Small intestine (tissue), 7 donors: ENCODE data around the gene ARSA. TPM values are rescaled to one million over a fixed set of nuclear protein-coding genes. Genes with fewer than 3 reads are reported as not detected.

ENCODE experiments used
- DNase-seq, 2 donors: peaks; one replicate each; pipeline versions ENCODE4 v3.0.0 to v3.0.0-alpha.2; 2013
- FAIRE-seq: peaks from 2 replicates; lab custom pipeline; 2012; peaks lifted over from hg19 to GRCh38; lab: Jason Lieb, UNC
- H3K27ac ChIP-seq, 3 donors: one replicate each; pipeline ENCODE4 v1.5.1; 2013; ENCODE audit warnings: low read length in 2 of 3, mild to moderate bottlenecking in 2 of 3, control low read depth in 1 of 3, inconsistent platforms in 1 of 3, low read depth in 1 of 3, moderate library complexity in 1 of 3
- H3K27me3 ChIP-seq, 3 donors: one replicate each; pipeline ENCODE4 v1.6.1; 2013; ENCODE audit warnings: low read length in 3 of 3, inconsistent platforms in 1 of 3; ENCODE audit not compliant: control insufficient read depth in 3 of 3, insufficient read depth in 3 of 3
- H3K36me3 ChIP-seq, 3 donors: one replicate each; pipeline ENCODE4 v1.6.1; 2013; ENCODE audit warnings: low read length in 3 of 3, inconsistent platforms in 1 of 3, low read depth in 1 of 3, mild to moderate bottlenecking in 1 of 3, moderate library complexity in 1 of 3; ENCODE audit not compliant: control insufficient read depth in 3 of 3, insufficient read depth in 2 of 3
- H3K4me1 ChIP-seq, 3 donors: one replicate each; pipeline ENCODE4 v1.6.1; 2013; ENCODE audit warnings: low read length in 2 of 3, inconsistent platforms in 1 of 3, low read depth in 1 of 3, mild to moderate bottlenecking in 1 of 3, moderate library complexity in 1 of 3; ENCODE audit not compliant: control insufficient read depth in 3 of 3, insufficient read depth in 2 of 3
- H3K4me3 ChIP-seq, 3 donors: one replicate each; pipeline ENCODE4 v1.5.1; 2013; ENCODE audit warnings: low read length in 3 of 3, control low read depth in 1 of 3, inconsistent platforms in 1 of 3, low read depth in 1 of 3, mild to moderate bottlenecking in 1 of 3, moderate library complexity in 1 of 3
- H3K9me3 ChIP-seq, 2 donors: one replicate each; pipeline ENCODE4 v1.6.1; 2013; ENCODE audit warnings: low read depth in 1 of 2, low read length in 1 of 2; ENCODE audit not compliant: control insufficient read depth in 2 of 2, insufficient read depth in 1 of 2
- WGBS, 3 donors: extraction: QIAGEN DNeasy Blood & Tissue Kit; methylation state at CpG; one replicate each; pipeline ENCODE4 v1.1.7; 2013; 5-methylcytosine and 5-hydroxymethylcytosine counted together
- polyA plus RNA-seq, 4 donors: library from polyadenylated mRNA; stranded (reverse) in 3 of 4; unstranded in 1 of 4; fragments of 200-250 nt in 3 of 4; fragments of 120-200 nt in 1 of 4; gene quantifications; one replicate each; pipeline versions ENCODE4 v1.2.1 to v1.2.3, GENCODE V29; 2013
- donor health status: healthy with polysubstance abuse.
- donor health status: control.
- donor health status: control.
- donor health status: Bipolar disorder and iron deficiency.
- donor health status: healthy.

ARSA gene
- polyA plus RNA-seq, 4 donors = 28.2 to 85.9 (median 71.3) TPM

- H3K4me1 ChIP-seq = peaks cover 0 to under 1% (median 0%) of the 10 kb centered on the region in 3 donors
Observed at GRCh38 chr22:50606946-50607658, 20.9 kb downstream of the ARSA start.

GRCh38 chr22:50606165-50606945 lies 21.6 kb downstream of the ARSA start:
- Histone ChIP-seq H3K27me3 (peaks cover 12 to 66% (median 25%) of the 10 kb centered on the region in 3 donors), H3K27ac (no peak overlapping the region), H3K9me3 (no peaks in the 10 kb centered on the region), H3K4me1 (no peaks in the 10 kb centered on the region), H3K36me3 (no peaks in the 10 kb centered on the region), H3K4me3 (no peak overlapping the region)
- FAIRE-seq = no peak
- 65 to 75% (median 68%) methylated on average over 14 to 19 of the region's 19 CpGs for WGBS, 3 donors
- no peak for DNase-seq

More at GRCh38 chr22:50606946-50607658, 20.9 kb downstream of the ARSA start:
- Histone ChIP-seq H3K36me3 (no peaks in the 10 kb centered on the region), H3K27me3 (peaks cover 12 to 58% (median 25%) of the 10 kb centered on the region in 3 donors), H3K27ac (no peak overlapping the region), H3K9me3 (no peaks in the 10 kb centered on the region), H3K4me3 (no peak overlapping the region)
- 73 to 85% (median 77%) methylated on average over 16 to 18 of the region's 18 CpGs for WGBS, 3 donors
- no peak for DNase-seq
- FAIRE-seq = no peak

GRCh38 chr22:50605613-50606074 lies 22.3 kb downstream of the ARSA start:
- H3K4me3 ChIP-seq = no peak overlapping the region
- H3K27me3 ChIP-seq = peaks cover 16 to 71% (median 25%) of the 10 kb centered on the region in 3 donors
- H3K27ac ChIP-seq = no peak overlapping the region
- H3K4me1 ChIP-seq = no peaks in the 10 kb centered on the region
- FAIRE-seq (no peak), DNase-seq (no peak)
- H3K36me3 ChIP-seq = no peaks in the 10 kb centered on the region
- 81 to 85% (median 84%) methylated on average over 20 of the region's 20 CpGs for WGBS, 3 donors
- no peaks in the 10 kb centered on the region for H3K9me3 ChIP-seq

GRCh38 chr22:50605002-50605612 lies 22.8 kb downstream of the ARSA start:
- Histone ChIP-seq H3K4me3 (no peak overlapping the region), H3K27me3 (peaks cover 16 to 71% (median 25%) of the 10 kb centered on the region in 3 donors), H3K4me1 (no peaks in the 10 kb centered on the region), H3K27ac (no peak overlapping the region), H3K9me3 (no peaks in the 10 kb centered on the region), H3K36me3 (no peaks in the 10 kb centered on the region)
- FAIRE-seq (no peak), DNase-seq (no peak)
- 75 to 79% (median 78%) methylated on average over 23 of the region's 23 CpGs for WGBS, 3 donors

- DNase-seq (no peak), FAIRE-seq (no peak)
- Histone ChIP-seq H3K36me3 (no peaks in the 10 kb centered on the region), H3K9me3 (no peaks in the 10 kb centered on the region), H3K4me1 (peaks cover 0 to 3% (median 0%) of the 10 kb centered on the region in 3 donors), H3K27me3 (peaks cover 18 to 75% (median 25%) of the 10 kb centered on the region in 3 donors), H3K27ac (no peak overlapping the region), H3K4me3 (no peak overlapping the region)
- 47 to 61% (median 53%) methylated on average over 60 to 103 of the region's 103 CpGs for WGBS, 3 donors
Observed at GRCh38 chr22:50604256-50605001, 23.5 kb downstream of the ARSA start.

- DNase-seq (no peak), FAIRE-seq (no peak)
- no peaks in the 10 kb centered on the region for H3K9me3 ChIP-seq
- H3K4me3 ChIP-seq = no peak overlapping the region
- WGBS, 3 donors = 10 to 14% (median 11%) methylated on average over 63 to 70 of the region's 70 CpGs
- peaks cover 18 to 75% (median 25%) of the 10 kb centered on the region in 3 donors for H3K27me3 ChIP-seq
- H3K4me1 ChIP-seq = peaks cover 0 to 3% (median 0%) of the 10 kb centered on the region in 3 donors
- H3K27ac ChIP-seq = no peak overlapping the region
- H3K36me3 ChIP-seq = no peaks in the 10 kb centered on the region
Observed at GRCh38 chr22:50603511-50604255, 24.3 kb downstream of the ARSA start.

- Histone ChIP-seq H3K4me1 (peaks cover 0 to 3% (median 0%) of the 10 kb centered on the region in 3 donors), H3K36me3 (no peaks in the 10 kb centered on the region), H3K27ac (no peak overlapping the region), H3K9me3 (no peaks in the 10 kb centered on the region), H3K4me3 (no peak overlapping the region), H3K27me3 (peaks cover 18 to 69% (median 25%) of the 10 kb centered on the region in 3 donors)
- DNase-seq = no peak
- no peak for FAIRE-seq
- WGBS, 3 donors = 2 to 28% (median 20%) methylated on average over 2 of the region's 2 CpGs
Observed at GRCh38 chr22:50602338-50602700, 25.6 kb downstream of the ARSA start.
